Measurements from ENCODE around the gene DIDO1.

Gene DIDO1

DNA sequence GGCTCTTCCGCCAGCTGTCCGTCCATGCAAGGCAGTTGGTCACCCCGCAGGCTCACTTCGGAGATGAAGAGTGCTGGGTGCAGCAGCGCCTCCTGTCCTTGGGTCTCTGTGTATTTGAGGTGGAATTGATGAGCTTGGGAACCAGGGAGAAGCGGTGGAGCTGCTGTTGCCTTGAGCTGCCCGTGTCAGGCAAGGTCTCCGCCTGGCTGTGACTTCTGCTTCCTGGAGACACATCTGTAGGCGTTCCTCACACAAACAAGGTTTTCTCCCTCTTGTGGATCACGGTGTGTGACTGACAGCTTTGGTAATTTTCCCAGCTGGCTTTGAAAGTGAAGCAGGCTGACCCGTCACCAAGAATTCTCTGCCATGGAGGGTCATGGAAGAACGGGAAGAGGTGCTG is 23.7 kb upstream of the DIDO1 start:
- DNase-seq, result no peak

GRCh38 chr20:62949153-62949821 is 23.0 kb upstream of the DIDO1 start:
- no peak for DNase-seq

DNA sequence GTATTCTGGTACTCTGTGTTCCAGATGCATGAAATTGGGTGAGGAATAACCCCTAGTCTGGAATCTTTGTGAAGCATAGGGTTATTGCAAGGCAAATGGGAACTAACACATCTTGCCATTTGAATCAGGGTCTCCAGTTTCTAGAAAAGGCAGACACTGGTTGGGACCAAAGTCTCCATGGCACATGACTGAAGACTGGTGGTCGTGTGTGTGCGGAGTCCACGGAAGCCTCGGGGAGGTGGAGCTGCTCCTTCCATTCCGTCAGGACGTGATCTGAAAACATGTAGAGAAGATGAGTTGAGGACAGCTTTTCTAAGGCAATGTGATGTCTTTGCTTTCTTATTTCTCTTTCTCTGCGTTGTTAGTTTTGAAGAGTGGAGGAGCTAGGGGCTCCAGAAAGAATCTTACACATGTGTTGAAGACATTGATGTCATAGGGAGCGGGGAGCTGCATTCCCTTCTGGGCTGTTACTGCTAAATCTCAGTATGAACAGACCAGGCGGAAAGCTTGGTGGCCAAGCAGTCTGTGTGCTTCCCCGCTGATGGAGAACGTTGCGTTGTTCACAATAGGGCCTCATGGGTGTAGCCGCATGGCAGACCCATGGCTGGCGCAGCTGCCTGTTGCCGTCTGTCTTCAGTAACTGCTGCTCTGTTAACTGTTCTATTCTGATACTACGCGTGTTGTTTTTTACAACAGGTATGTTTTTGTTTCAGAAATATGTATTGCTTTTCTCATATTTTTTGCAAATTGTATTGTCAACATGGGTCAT is 21.4 kb upstream of the DIDO1 start:
- DNase-seq, result no peak

- DNase-seq, result no peak
These were observed 20.6 kb upstream of the DIDO1 start for GRCh38 chr20:62946918-62947317.

- DNase-seq, result no peak
These were observed 19.6 kb upstream of the DIDO1 start for GRCh38 chr20:62945771-62946339.

- no peak for DNase-seq
These were observed 18.4 kb upstream of the DIDO1 start for GRCh38 chr20:62944746-62945145.

GRCh38 chr20:62944184-62944583 is 17.9 kb upstream of the DIDO1 start:
- DNase-seq, result no peak

DNA sequence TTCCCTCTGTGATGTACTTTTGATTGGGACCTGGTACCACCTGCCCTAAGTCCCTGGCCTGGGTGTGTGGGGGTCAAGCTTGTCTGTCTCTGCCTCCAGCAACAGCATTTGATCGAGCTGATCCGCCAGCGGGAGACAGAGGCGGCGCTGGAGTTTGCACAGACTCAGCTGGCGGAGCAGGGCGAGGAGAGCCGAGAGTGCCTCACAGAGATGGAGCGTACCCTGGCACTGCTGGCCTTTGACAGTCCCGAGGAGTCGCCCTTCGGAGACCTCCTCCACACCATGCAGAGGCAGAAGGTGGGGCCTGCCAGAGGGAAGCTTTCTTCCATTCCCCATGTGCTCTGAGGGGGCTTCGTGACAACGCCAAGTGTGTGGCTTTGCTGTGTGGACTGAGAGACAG is 17.1 kb upstream of the DIDO1 start:
- no peak for DNase-seq

DNA sequence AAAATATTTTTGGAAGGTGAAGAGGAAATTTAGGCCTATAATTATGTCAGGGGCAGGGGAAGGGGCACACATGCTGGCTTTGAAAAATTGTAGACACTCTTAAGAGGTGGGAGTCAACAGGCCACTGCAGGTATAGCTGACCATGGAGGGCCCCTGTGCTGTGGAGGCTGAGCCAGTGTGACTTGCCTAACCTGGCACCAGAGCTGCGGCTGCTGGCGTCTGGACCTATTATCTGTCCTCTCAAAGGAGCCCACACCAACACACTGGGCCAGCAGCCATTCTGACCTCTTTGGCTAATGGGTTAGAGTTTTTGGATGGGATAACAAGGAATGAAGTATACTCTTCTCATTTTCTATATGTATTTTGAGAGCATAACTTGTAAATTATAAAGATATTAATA is 16.2 kb upstream of the DIDO1 start:
- DNase-seq, result no peak

DNA sequence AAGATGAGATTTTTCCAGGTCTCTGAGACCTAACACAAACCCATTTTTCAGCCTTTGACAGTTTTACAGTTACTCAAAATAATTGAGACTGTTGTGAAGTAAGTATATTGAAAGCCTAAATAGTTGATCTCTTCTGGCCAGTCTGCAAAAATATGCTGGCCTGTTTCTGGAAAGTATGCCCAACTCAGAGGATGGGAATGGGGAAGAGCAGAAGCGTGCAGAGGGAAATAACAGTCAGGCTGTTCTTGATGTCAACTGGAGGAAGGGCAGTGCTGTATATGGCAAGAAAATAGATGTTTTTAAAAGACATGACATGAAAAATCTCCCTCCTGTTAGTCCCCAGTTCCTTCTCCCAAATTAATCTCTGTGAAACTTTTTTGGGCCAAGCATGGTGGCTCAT is 15.5 kb upstream of the DIDO1 start:
- DNase-seq, result no peak

DNA sequence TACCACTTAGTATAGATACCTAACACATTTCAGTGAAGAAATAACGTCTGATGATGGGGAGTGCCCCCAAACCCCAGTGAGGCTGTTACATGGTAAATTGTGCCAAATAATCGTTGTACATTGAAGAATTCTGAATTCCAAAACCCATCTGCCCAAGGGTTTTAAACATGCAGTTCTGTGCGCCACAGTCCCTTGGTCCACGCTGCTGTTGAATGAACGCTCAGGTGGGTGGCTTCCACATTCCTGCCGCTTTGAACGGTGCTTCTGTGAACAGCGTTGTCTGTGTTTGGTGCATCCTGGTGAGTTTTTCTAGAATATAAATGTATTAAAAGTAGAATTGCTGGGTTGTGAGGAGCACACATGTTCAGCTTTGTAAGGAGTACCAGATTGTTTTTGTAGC is 14.6 kb upstream of the DIDO1 start:
- no peak for DNase-seq

DNA sequence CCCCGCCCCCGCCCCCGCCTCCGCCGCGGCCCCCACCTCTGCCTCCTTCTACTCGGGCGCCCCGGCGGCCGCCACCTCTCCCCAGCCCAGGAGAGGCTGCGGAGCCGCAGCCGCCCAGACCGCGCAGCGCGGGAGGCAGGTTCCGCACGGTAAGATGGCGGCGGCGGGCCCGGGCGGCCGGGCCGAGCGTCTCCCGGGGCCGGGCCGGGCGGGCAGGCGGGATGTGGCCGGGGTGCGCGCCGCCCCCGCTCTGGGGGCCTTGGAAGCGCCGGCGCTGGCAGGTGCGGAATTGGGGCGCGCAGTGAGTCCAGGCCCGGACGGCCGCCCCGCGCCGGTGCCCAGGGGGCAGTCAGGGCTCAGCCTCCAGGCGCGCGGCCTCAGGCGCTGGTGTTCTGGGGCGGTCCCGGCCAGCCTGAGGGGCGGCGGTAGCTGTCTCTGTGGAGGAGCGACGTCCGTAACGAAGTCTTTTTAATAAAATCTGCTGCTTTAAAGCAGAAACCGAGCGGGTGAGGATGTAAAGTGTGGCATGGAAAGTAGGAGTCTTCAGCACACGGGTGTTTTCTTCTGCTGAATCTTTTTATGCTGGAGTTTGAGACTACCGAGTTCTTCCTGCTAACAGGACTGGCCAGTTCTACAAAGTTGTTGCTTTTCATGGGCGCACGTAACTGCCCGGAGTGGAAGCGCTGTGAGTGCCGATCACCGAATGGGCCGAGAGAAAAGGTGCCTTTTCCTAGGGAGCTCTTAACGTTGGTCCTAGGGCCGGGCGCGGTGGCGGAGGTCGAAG is 12.0 kb upstream of the DIDO1 start, which contains the start of gene GID8:
TSS of gene GID8 (plus strand) at position 43 of the 784 bp plus-strand sequence. CDS start 3,356 bp downstream, outside the sequence.
- no peak for DNase-seq

DNA sequence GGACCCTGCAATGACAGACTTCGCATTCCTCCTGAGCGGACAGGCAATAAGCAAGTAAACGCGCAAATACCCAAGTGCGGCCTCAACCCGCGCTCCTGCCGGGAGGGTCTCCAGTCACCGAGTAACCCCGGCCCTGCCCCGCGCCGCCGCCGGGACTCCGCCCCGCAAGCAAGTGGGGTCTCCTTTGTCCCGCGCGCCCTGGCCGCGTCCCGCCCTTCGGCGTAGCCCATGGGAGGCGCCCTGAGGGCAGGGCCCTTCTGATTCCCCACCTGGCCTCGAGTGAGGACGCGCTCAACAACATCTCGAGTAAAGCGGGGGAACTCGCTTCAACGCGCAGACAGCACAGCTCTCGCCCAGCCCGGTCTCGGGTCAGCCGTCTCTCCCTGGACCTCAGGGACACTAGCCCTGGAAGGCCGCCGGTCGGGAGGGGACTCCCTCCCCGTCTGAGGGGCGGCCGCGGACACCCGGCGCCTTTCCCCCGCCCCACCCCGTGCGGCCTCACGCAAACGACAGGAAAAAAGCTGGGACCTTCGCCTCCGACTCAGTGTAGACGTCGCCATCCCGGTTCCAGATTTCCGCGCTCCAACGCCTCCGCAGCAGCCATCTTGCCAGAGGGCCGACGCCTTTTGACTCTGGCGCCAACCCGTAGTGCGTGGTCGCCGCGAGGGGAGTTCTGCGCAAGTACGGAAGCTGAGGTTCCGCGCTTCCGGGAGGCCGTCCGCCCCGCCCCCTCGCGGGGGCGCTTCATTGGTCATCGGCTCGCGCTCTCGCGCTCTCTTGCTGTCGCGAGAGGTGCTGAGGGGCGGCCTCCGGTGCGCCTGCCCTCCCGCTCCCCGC is 11.2 kb upstream of the DIDO1 start:
- DNase-seq, result peak; percentile 77

- DNase-seq, result no peak
These were observed 9.8 kb upstream of the DIDO1 start for GRCh38 chr20:62935968-62936585.

DNA sequence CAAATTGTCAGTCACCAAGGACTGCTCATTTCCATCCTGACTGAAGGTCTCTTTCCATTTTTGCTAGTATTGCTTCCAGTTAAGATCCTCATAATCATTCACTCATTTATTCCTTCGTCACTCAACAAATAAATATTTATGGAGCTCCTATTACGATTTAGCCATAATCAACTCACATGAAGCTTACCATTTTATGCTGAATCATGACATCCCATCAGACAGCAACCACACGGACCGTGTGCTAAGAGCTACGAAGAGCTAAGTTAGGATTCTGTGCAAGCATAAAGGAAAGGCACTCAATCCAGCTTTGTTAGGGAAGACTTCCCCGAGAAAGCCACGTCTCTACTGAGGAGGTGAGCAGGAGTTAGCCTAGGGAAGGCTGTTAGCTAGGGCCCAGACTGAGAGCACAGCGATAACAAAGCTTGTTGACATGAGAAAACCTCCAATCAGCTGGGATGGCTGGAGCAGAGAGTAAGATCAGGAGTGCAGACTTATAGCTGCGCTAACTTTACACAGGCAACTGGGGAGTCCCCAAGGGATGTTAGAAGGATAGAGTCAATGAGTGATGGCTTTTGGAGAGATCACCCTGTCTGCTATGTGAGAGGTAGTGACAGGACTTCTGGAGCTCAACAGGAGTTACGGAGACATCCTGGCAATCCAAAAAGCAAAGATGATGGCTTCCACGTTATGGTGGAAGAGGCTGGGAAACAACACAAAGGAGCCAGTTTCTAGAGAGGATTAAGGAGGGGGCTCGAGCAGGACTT is 9.1 kb upstream of the DIDO1 start:
- DNase-seq, result no peak

DNA sequence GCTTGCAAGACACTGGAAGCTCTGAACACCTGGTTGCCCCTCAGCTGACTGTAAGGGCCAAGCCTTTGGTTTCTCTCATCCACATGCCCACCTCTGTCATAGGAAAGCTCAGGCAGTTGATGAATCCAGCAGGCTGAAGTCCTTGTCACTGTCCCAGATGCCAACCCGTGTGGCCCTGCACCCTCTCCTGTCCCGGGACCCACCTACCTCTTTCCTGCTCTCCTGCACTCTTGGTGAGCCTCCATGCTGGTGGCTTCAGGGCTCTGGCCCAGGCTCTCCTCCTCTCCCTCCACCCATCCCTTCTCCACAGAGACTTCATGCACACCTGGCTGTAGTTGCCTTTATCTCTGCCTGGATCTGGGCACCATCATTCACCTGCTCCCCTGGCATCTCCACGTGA is 7.7 kb upstream of the DIDO1 start:
- DNase-seq, result no peak

- DNase-seq, result no peak
These were observed 5.2 kb upstream of the DIDO1 start for GRCh38 chr20:62931464-62931863.

DNA sequence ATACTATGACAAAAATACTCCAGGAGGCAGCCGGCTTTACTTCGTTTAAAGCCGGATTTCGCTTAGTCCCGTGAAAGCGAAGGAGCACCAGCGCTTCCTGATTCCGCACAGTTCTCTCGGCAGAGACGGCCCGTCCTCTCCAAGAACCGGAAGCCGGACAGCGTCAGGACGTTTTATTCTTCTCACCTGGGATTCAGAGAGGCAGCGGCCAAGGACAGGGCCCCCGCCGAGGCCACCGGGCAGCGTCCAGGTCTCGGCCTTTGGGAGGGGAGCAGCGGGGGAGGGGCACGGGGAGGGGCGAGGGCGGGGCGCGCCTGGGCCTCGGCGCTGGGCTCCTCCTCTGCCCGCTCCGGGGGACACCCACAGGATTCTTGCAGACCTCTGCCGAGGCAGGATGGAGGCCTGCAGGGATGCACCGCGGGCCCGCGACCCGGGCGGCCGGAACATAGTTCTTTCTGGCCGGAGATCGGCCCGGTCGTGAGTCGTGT is 2.8 kb upstream of the DIDO1 start:
- DNase-seq, result no peak

GRCh38 chr20:62928246-62928939 is 2.1 kb upstream of the DIDO1 start:
- DNase-seq, result no peak

- DNase-seq, result no peak
These were observed 912 bp upstream of the DIDO1 start for GRCh38 chr20:62927128-62927705.
